Activated CD4-positive, alpha-beta T cell treated with anti-CD3 and anti-CD28 coated beads, Interleukin-2, amount 50 U/mL, for 4 hours (primary cell): ENCODE results near the gene PPM1F.
"Not testable (repeated sequence)": the region's sequence is repeated elsewhere in the genome, so short reads cannot be mapped to it uniquely, and the experiment has no call there.

Source experiments
- DNase-seq, 2 experiments: peaks; one replicate each; pipeline ENCODE4 v3.0.0-alpha.2; 2020

PPM1F gene

GRCh38 chr22:21939935-21940334 is 12.7 kb downstream of the PPM1F start:
- not testable (repeated sequence) for DNase-seq

- no peak for DNase-seq
Measured at GRCh38 chr22:21939461-21939913, 13.2 kb downstream of the PPM1F start.

- DNase-seq: no peak
Measured at GRCh38 chr22:21938906-21939305, 13.7 kb downstream of the PPM1F start.

- DNase-seq: peak; percentile 85 to 90
Measured at GRCh38 chr22:21938071-21938822, 14.4 kb downstream of the PPM1F start.

- DNase-seq: no peak
Measured at GRCh38 chr22:21937821-21938070, 14.9 kb downstream of the PPM1F start.

- no peak for DNase-seq
Measured at GRCh38 chr22:21937041-21937820, 15.4 kb downstream of the PPM1F start.

- DNase-seq: no peak
Measured at GRCh38 chr22:21936151-21936775, 16.4 kb downstream of the PPM1F start.

GRCh38 chr22:21933910-21934309 is 18.7 kb downstream of the PPM1F start:
- no peak for DNase-seq

GRCh38 chr22:21933413-21933812 is 19.2 kb downstream of the PPM1F start:
- no peak for DNase-seq

GRCh38 chr22:21932347-21932746 is 20.3 kb downstream of the PPM1F start:
- no peak for DNase-seq

GRCh38 chr22:21931056-21931455 is 21.6 kb downstream of the PPM1F start:
- no peak for DNase-seq

GRCh38 chr22:21929253-21929652 is 23.4 kb downstream of the PPM1F start:
- no peak for DNase-seq

GRCh38 chr22:21928048-21928447 is 24.6 kb downstream of the PPM1F start:
- no peak for DNase-seq

GRCh38 chr22:21927174-21927823 is 25.3 kb downstream of the PPM1F start:
- no peak for DNase-seq

GRCh38 chr22:21926728-21927127 is 25.9 kb downstream of the PPM1F start:
- DNase-seq: no peak

GRCh38 chr22:21923163-21923561 is 29.5 kb downstream of the PPM1F start:
- no peak for DNase-seq

GRCh38 chr22:21922370-21923162 is 30.1 kb downstream of the PPM1F start:
- DNase-seq: no peak

- no peak for DNase-seq
Measured at GRCh38 chr22:21921729-21922128, 30.9 kb downstream of the PPM1F start.

GRCh38 chr22:21921184-21921721 is 31.4 kb downstream of the PPM1F start:
- no peak for DNase-seq

- no peak for DNase-seq
Measured at GRCh38 chr22:21920341-21921183, 32.1 kb downstream of the PPM1F start.
